Neural progenitor cell (in vitro differentiated cells): Measurements from ENCODE around the gene CDH23. TPM values are rescaled to one million over a fixed set of nuclear protein-coding genes. Genes with fewer than 3 reads are reported as not detected.

Experiments used
- DNase-seq: peaks from one replicate; pipeline ENCODE4 v3.0.0-alpha.2; 2016; ENCODE audit warnings: low spot score
- H2AFZ ChIP-seq: fragments of 200-600 bp; sonication (generic); replicated peaks from 2 replicates; pipeline ENCODE4 v1.6.1; 2016; ENCODE audit warnings: antibody characterized with exemption
- H3F3A ChIP-seq: fragments of 200-600 bp; sonication (generic); 2 replicates; pipeline ENCODE4 v1.6.1; 2016; ENCODE audit warnings: antibody characterized with exemption, low read depth
- H3K27ac ChIP-seq: fragments of 200-600 bp; sonication (generic); 2 replicates; pipeline ENCODE4 v1.5.1; 2016; ENCODE audit warnings: mild to moderate bottlenecking
- H3K27me3 ChIP-seq: fragments of 200-600 bp; sonication (generic); 2 replicates; pipeline ENCODE4 v1.6.1; 2016; ENCODE audit warnings: mild to moderate bottlenecking, moderate library complexity
- H3K36me3 ChIP-seq: fragments of 200-600 bp; sonication (generic); 2 replicates; pipeline ENCODE4 v1.5.1; 2016
- H3K4me1 ChIP-seq: fragments of 200-600 bp; sonication (generic); 2 replicates; pipeline ENCODE4 v1.6.1; 2016; ENCODE audit warnings: mixed run types
- H3K4me2 ChIP-seq: fragments of 200-600 bp; sonication (generic); 2 replicates; pipeline ENCODE4 v1.6.1; 2016
- H3K4me3 ChIP-seq: fragments of 200-600 bp; sonication (generic); 2 replicates; pipeline ENCODE4 v1.5.1; 2016
- H3K79me2 ChIP-seq: fragments of 200-600 bp; sonication (generic); 2 replicates; pipeline ENCODE4 v1.6.1; 2016; ENCODE audit warnings: low read depth
- H3K9ac ChIP-seq: fragments of 200-600 bp; sonication (generic); 2 replicates; pipeline ENCODE4 v1.6.1; 2016
- H3K9me3 ChIP-seq: fragments of 200-600 bp; sonication (generic); 2 replicates; pipeline ENCODE4 v1.5.1; 2016; ENCODE audit warnings: low read depth
- H4K20me1 ChIP-seq: fragments of 200-600 bp; sonication (generic); 2 replicates; pipeline ENCODE4 v1.6.1; 2016; ENCODE audit warnings: low read depth
- H3K27ac Mint-ChIP-seq: 3 replicates; pipeline ENCODE4 v1.8.0; 2021; ENCODE audit warnings: mixed read lengths
- H3K27me3 Mint-ChIP-seq: 2 replicates; pipeline ENCODE4 v1.8.0; 2022; ENCODE audit warnings: low read depth, mild to moderate bottlenecking, inconsistent platforms, moderate library complexity, mixed read lengths; ENCODE audit not compliant: insufficient read depth
- H3K36me3 Mint-ChIP-seq: 3 replicates; pipeline ENCODE4 v1.8.0; 2021; ENCODE audit warnings: mixed read lengths
- H3K4me1 Mint-ChIP-seq: 3 replicates; pipeline ENCODE4 v1.8.0; 2021; ENCODE audit warnings: mixed read lengths
- H3K4me3 Mint-ChIP-seq: 3 replicates; pipeline ENCODE4 v1.8.0; 2021; ENCODE audit warnings: mild to moderate bottlenecking, moderate library complexity, mixed read lengths
- H3K9me3 Mint-ChIP-seq: 3 replicates; pipeline ENCODE4 v1.8.0; 2020; ENCODE audit warnings: mixed read lengths
- CTCF ChIP-seq: fragments of 200-600 bp; sonication (generic); IDR thresholded peaks from 2 replicates; pipeline ENCODE4 v1.5.1; 2017; ENCODE audit warnings: antibody characterized with exemption, mild to moderate bottlenecking
- EZH2 ChIP-seq: fragments of 200-600 bp; sonication (generic); IDR thresholded peaks from 2 replicates; pipeline ENCODE4 v1.6.1; 2017; ENCODE audit warnings: antibody characterized with exemption, mild to moderate bottlenecking, moderate library complexity
- EZH2phosphoT487 ChIP-seq: fragments of 200-600 bp; sonication (generic); IDR thresholded peaks from 2 replicates; pipeline ENCODE4 v1.6.1; 2017; ENCODE audit warnings: antibody characterized with exemption
- total RNA-seq: library from RNA; depleted of rRNA; stranded (reverse); fragments of >200 nt; gene quantifications from 2 replicates; pipeline ENCODE4 v1.2.3, GENCODE V29; 2015; ENCODE audit warnings: low replicate concordance

Gene CDH23
- total RNA-seq, 1 donor from 2014 or later: 5.9 TPM

DNA sequence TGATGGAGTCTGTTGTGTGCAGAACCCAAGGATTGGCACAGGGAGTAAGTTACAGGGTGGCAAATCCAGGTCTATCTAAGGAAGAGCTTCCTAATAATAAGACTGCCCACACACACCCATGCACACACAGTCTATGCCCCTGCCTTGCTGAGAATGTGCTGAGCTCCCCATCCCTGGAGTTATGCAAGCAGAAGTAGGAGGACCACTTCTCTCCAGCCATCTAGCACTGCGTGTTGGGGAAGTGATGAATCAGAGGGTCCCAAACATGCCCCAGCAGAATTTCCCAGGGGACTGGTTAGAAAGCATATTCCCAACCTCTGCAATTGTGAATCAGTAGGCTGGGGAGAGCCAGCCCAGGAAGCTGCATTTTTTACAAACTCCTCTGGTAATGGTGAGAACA lies 117.2 kb downstream of the CDH23 start:
- no peak overlapping the region for H3K4me3 ChIP-seq
- H3K4me1 Mint-ChIP-seq: peaks cover 18% of the 10 kb centered on the region
- no peak overlapping the region for H3K9ac ChIP-seq
- no peaks in the 10 kb centered on the region for H3K36me3 Mint-ChIP-seq
- peak overlapping the region; percentile 47 for H3K27ac Mint-ChIP-seq
- no peak for TF ChIP-seq EZH2phosphoT487
- no peak for TF ChIP-seq CTCF
- no peak for TF ChIP-seq EZH2
- no peaks in the 10 kb centered on the region for H3K79me2 ChIP-seq
- H3F3A ChIP-seq: peaks cover 11% of the 10 kb centered on the region
- H3K4me1 ChIP-seq: peaks cover 32% of the 10 kb centered on the region
- H2AFZ ChIP-seq: no peak overlapping the region
- H3K27me3 Mint-ChIP-seq: peaks cover 6% of the 10 kb centered on the region
- H3K27ac ChIP-seq: no peak overlapping the region
- H3K4me2 ChIP-seq: peak overlapping the region; percentile 3
- no peaks in the 10 kb centered on the region for H4K20me1 ChIP-seq
- H3K27me3 ChIP-seq: no peaks in the 10 kb centered on the region
- H3K36me3 ChIP-seq: no peaks in the 10 kb centered on the region
- no peaks in the 10 kb centered on the region for H3K9me3 Mint-ChIP-seq
- no peak overlapping the region for H3K4me3 Mint-ChIP-seq
- H3K9me3 ChIP-seq: no peaks in the 10 kb centered on the region
- no peak for DNase-seq

- H3K27me3 ChIP-seq: no peaks in the 10 kb centered on the region
Observed at GRCh38 chr10:71515531-71516172, 118.9 kb downstream of the CDH23 start.

GRCh38 chr10:71516890-71517289 lies 120.2 kb downstream of the CDH23 start:
- no peaks in the 10 kb centered on the region for H3K36me3 ChIP-seq
- Mint-ChIP-seq H3K27me3 (peaks cover 3% of the 10 kb centered on the region), H3K36me3 (no peaks in the 10 kb centered on the region), H3K9me3 (no peaks in the 10 kb centered on the region), H3K4me3 (no peak overlapping the region), H3K4me1 (peaks cover 33% of the 10 kb centered on the region), H3K27ac (no peak overlapping the region)
- H3K27ac ChIP-seq: no peak overlapping the region
- no peaks in the 10 kb centered on the region for H3K27me3 ChIP-seq
- H3K9ac ChIP-seq: no peak overlapping the region
- TF ChIP-seq CTCF: no peak
- no peak for TF ChIP-seq EZH2
- no peak for TF ChIP-seq EZH2phosphoT487
- H3K9me3 ChIP-seq: no peaks in the 10 kb centered on the region
- no peak overlapping the region for H2AFZ ChIP-seq
- peak overlapping the region; percentile 10 for H3K4me2 ChIP-seq
- H3K79me2 ChIP-seq: no peaks in the 10 kb centered on the region
- H4K20me1 ChIP-seq: no peaks in the 10 kb centered on the region
- H3F3A ChIP-seq: peaks cover 12% of the 10 kb centered on the region
- no peak overlapping the region for H3K4me3 ChIP-seq
- DNase-seq: peak; percentile 61
- H3K4me1 ChIP-seq: peaks cover 36% of the 10 kb centered on the region

More at GRCh38 chr10:71515531-71516172, 118.9 kb downstream of the CDH23 start:
- Mint-ChIP-seq H3K27me3 (peaks cover 6% of the 10 kb centered on the region), H3K4me1 (peaks cover 25% of the 10 kb centered on the region), H3K36me3 (no peaks in the 10 kb centered on the region), H3K4me3 (no peak overlapping the region), H3K27ac (no peak overlapping the region), H3K9me3 (no peaks in the 10 kb centered on the region)
- H3K79me2 ChIP-seq: no peaks in the 10 kb centered on the region
- no peak overlapping the region for H3K4me3 ChIP-seq
- no peak for DNase-seq
- H3K36me3 ChIP-seq: no peaks in the 10 kb centered on the region
- TF ChIP-seq EZH2 (no peak), EZH2phosphoT487 (no peak), CTCF (no peak)
- no peak overlapping the region for H3K9ac ChIP-seq
- no peak overlapping the region for H3K27ac ChIP-seq
- H3K9me3 ChIP-seq: no peaks in the 10 kb centered on the region
- no peaks in the 10 kb centered on the region for H4K20me1 ChIP-seq
- H3K4me1 ChIP-seq: peaks cover 36% of the 10 kb centered on the region
- no peak overlapping the region for H2AFZ ChIP-seq
- H3F3A ChIP-seq: peaks cover 11% of the 10 kb centered on the region
- no peak overlapping the region for H3K4me2 ChIP-seq
